SH-SY5Y (cell line): ENCODE measurements around the gene LAMP5.

ENCODE experiments used
- GATA2 ChIP-seq: IDR thresholded peaks from 2 replicates; pipeline ENCODE4 v1.6.1; 2011; ENCODE audit warnings: mild to moderate bottlenecking, low read depth, low read length
- GATA3 ChIP-seq: IDR thresholded peaks from 2 replicates; pipeline ENCODE4 v1.6.1; 2011; ENCODE audit warnings: low read depth, mild to moderate bottlenecking, low read length, moderate library complexity

DNA sequence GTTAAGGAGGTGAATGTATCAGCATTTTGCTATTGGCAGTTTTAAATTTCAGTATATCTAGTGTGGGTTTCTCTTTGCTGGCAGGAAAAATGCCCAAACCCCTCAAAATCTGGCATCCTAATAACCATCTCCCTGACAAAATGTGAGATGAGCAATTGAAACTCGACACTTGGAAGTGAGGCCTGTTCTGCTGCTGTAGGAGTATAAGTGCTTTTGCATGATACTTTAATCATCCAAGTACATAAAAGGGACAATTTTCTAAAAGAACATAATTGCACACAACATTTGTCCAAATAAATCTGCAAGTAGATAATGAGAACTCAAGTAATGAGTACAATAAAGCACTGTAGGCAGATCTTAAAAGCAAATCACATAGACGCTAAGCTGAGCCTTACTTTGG is 36.5 kb downstream of the LAMP5 start:
- TF ChIP-seq GATA2 (no peak), GATA3 (no peak)
